GM21526 (cell line): Measurements from ENCODE around the gene ARHGEF19.

Source experiments
- ATAC-seq: cut with Tn5 transposase; IDR thresholded peaks from one replicate; pipeline ENCODE4 v1.9.1; 2021; ENCODE audit warnings: moderate library complexity; ENCODE audit not compliant: unreplicated experiment, low FRiP score

The ARHGEF19 gene

DNA sequence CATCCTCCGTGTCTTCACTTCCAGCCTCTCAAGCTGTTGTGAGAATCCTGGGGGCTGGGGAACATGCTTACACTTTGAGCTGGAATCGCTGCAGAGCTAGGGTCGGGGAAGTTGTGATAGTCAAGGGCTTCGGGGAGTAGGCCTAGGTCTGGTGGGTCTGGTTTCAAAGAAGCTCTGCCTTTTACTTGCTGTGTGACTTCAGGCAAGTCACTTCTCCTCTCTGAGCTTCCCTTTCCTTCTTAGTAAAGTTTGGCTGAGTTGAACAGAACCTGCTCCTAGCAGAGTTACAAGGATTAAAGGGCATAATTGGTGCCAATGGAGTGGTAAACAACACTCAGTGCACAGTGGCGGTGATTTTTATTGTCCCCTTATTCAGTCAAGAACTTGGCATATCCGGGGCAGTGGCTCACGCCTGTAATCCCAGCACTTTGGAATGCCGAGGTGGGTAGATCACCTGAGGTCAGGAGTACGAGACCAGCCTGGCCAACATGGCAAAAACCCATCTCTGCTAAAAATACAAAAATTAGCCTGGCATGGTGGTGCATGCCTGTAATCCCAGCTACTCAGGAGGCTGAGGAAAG, 25.7 kb downstream of the ARHGEF19 start:
- ATAC-seq, result no peak

DNA sequence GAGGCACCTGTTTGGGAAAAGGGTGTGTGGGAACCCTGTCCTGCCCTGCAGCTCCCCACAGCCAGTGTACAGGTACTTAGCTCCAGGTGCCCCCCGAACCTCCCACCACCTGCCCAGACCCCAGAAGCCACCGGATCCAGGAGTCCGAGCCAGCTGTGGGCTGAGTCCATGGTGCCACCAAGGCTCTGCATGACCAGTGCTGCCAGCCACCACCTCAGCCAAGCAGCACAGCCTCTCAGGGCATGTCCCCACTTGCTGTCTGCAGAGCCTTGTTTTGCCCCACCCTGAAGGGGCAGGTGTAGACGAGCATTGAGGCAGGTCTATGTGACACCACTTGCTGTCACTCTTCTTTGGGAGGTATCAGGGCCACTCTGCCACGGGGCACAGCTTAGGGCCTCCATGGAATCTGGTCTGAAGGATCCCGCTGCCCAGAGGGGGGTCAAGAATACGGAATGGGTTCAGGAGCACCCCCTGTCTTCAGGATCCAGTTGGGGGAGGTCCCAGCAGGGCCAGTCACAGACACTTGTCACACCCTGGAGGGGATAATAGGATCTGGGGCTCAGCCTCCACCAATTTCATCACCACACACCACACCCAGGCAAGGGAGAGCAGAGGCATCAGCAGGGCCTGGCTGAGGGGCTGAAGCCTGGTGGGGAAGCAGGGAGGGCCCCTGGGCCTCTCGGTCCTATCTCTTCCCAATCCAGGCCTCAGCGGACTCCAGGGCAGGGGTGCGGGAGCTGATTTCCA, 27.7 kb downstream of the ARHGEF19 start:
- no peak for ATAC-seq

DNA sequence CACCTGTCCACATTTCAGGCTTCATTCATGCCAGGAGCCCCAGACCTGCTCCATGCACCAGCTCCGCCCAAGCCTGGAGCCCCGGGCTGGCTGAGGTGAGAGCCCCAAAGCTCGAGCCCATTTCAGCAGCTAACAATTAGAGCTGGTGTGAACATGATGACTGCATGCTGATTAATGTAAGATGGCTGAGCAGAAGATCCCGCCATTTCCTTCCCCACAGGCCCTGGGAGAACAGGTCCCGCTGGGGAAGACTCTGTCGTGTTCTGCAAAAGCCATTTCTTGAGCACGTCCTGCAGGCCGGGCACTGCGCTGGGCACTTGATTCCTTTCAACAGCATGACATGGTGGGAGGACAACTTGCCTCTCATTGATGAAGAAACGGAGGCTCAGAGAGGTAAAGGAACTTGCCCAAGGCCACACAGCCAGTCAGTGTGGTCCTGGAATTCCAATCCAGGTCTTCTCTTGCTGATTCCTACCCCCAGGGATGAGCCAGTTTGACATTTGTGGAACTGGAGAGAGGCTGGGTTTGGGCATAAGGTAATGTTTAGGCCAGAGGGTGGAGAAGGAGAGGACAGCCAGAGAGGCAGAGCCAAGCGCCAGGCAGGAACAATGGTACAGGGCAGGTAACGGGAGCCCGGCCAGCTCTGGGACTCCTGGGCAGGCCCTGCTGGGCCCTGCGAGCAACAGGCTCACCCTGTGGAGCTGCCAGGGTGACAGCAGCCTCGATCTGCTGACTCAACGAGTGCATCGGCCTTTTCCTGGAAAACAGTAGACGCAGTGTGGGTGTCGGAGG, 28.5 kb downstream of the ARHGEF19 start:
- ATAC-seq, result no peak

DNA sequence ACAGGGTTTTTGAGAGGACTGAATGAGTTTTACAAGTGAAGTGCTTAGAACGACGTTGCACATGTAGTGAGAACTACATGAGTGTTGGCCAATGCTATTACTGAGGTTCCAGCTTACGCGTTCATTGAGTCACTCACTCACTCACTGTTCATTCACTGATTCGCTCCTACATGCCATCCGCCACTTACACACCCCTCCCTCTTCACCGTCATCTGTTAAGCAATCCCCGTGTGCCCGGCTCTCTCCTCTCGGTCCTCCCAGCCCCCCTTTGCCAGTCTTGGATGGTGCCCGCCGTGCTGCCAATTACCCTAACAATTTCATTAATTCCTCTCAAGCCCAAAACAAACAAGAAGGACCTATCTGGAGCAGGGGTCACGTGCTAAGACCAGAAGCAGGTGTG, 29.3 kb downstream of the ARHGEF19 start:
- ATAC-seq, result no peak

DNA sequence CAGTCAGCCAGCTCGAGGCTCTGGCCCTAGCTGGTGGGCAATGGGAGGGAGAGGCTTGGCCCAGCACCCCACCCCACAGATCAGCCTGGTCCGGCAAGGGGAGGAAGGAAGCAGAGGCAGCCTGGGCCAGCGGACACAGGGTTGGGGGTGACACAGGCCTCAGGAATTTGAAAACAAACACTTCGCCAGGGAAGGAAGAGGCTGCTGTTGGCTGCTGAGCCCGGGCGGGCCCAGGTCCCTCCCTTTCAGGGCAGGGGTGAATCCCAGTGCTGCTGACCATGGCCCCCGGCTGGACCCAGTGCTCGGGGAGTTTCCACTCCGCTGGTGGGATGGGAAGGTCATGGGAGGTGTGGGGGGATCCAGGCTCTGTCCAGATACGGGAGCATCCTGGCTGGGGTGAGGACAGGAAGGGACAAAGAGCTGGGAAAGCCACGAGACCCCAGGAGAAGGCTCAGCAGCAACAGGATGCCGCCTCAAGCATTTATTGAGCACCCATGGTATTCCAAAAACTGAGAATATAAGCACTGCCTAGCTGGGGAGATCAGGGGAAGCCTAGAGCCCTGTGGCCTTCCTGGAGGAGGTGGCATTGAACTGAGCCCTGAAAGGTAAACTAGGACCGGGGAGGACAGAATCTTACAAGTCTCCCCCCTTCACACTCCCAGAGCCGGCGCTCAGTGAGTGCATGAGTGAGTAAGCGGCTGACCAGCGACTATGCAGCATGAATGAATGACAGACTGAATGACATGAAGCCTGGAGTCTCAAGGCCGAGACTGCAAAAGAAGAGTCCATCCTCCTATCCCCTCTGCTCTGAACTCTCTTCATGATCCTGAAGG, 30.3 kb downstream of the ARHGEF19 start:
- no peak for ATAC-seq

DNA sequence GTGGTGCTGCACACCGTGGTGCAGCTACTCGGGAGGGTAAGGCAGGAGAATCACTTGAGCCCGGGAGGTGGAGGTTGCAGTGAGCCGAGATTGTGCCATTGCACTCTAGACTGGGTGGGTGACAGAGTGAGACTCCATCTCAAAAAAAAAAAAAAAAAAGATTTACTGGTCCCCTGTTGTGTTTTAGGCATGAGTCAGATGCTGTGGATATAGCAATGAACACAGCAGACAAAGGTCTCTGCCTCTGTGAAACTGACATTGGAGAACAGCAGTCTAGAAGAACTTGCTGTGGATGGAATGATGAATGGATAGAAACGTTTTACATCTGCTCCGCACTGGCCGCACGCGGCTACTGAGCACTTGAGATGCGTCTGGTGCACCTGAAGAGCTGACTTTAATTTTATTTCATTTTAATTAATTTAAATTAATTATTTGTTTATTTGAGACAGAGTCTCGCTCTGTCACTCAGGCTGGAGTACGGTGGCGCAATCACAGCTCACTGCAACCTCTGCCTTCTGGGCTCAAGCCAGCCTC, 32.1 kb downstream of the ARHGEF19 start:
- ATAC-seq, result no peak

DNA sequence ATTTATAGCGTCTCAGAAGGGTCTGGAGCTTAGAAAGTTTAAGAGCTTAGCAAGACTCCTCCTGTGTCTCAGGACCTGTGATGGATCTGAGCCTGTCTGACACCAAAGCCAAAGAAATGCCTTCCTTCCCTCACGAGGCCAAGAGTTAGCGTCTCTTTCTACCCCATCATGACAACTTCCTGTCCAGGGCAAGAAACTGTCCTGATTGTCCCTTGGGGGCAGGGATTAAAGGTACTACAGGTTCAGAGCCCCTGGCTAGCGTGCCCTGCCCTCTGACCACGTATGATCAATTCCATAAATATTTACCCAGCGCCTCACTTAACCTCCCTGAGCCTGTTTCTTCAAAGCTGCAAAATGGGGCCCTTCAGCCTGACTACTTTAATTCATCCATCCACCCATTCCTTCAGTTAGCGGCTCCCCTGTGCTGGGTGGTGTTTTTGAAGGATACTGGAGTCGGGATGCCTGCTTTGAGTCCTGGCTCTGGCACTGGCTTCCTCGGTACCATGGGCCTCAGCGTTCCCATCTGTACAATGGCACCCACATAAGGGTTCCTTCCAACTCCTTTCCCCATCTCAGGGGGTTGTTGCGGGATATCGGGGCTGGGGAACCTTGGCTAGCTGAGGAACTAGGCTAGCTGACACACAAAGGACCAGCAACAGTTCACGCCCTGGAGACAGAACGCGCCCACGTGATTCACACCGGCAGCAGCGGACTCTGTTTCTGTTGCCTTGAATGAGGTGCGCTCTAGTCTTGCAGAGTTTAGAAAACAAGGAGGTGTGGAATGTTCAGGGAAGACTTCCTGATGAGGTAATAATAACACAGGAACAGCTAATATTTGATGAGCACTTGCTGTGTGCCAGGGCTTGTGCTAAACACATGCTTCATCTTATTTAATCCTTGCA, 33.6 kb downstream of the ARHGEF19 start:
- ATAC-seq, result no peak

DNA sequence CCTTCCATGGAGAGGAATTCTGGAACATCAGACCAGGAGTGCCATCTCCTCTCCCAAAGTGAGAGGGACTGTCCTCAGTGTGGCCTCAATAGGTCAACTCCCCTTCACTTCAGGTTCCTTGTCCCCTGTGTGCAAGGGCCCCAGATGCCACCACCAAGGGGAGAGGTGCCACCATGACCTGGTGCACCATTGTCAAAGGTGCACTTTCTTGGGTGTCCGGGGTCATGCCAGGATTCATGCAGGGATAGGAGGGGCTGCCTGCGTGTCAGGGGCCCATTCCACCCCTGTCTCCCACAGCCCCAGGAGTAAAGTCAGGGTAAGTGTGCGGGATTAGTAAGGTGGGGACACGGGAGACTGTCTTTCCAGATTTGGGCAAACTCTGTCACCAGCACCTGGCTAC, 35.1 kb downstream of the ARHGEF19 start:
- ATAC-seq, result no peak

DNA sequence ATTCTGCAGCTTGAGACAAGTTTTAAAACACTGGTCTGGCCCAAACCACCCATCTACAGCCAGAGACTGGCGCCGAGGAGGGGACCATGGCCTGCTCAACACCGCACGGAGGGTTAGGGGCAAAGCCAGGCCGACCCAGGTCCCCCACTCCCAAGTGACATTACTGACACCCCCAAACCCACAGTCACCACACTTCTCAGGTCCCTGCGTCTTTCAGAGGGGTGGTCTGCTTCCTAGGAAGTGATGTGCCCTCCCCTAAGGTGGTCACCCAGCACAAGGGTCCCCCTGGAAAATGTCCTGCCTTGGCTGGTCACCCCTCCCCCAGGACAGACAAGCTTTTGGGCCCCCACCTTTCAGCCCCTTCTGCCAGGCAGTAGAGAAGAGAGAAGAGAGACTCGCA, 35.8 kb downstream of the ARHGEF19 start:
- ATAC-seq, result no peak

DNA sequence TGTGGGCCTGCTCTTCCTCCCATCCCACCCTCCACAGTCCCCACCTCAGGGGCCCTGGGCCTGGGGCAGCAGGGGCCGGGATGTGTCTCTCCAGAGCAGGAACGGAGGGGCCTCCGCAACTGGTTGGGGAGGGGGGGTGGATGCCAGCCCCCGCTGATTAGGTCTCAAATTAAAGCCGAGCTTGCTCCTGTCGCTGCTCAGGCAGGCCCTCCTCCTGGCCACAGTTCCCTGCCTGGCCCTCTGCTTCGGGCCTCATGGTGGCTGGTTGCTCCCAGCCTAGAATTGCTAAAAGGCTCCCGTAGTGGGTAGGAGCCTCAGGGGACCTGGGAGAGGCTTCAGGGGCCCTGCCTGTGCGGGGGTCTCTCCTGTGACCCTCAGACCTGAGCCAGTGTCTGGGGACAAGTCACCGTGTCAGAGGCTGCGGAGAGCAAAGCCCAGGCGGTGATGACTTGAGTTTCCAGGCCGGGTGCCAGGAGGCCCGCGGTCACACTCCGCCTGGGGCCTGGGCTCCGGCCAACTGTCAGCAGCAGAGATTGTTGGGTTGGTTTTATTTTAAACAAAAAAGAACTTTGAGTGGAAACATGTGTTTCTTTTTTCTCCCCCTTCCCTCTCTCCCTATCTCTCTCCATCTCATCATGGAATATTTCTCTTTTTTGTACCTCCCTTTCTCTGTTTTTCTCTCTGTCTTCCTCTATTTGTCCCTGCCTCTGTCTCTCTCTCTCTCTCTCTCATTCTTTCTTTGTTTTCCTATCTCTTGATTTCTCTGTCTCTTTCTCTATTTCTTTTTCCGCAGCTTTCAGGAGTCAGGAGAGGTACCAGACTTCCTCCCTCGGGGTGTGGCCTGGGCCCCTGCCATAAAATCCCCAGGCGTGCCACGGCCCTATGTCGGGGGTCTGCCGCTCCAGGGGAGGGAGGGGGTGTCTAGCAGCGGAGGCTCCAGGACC, 36.6 kb downstream of the ARHGEF19 start:
- no peak for ATAC-seq

DNA sequence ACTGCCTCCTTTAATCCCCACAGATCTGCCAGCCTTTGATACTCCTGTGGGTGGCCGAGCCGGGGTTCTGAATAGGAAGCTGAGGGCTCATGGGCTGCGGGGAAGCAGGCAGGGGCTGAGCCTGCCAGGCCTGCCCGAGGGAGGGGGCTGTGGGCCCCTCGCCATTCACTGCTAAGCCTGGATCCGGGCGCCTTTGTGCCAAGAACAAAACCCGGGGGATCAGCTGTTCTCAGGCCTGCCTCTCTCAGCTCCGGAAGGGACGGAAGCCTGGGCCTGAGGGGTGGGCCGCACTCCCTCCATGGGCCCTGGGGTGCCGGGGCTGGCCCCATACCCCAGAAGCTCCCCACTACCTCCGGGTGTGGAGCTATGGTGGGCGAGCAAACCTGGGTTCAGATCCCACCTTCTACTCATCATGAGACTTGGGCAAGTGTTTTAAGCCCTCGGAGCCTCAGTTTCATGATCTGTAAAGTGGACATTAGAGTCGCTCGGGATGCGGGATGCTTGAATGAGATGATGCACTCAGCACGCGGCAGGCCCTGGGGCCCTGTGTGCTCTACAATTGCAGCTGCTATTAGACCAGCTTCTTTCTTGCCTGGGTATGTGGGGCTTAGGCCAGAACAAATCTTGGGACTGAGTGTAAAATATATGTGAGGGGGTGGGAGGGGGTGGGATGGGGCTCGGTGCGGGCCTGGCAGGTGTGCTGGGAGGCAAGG, 37.4 kb downstream of the ARHGEF19 start:
- ATAC-seq, result no peak

DNA sequence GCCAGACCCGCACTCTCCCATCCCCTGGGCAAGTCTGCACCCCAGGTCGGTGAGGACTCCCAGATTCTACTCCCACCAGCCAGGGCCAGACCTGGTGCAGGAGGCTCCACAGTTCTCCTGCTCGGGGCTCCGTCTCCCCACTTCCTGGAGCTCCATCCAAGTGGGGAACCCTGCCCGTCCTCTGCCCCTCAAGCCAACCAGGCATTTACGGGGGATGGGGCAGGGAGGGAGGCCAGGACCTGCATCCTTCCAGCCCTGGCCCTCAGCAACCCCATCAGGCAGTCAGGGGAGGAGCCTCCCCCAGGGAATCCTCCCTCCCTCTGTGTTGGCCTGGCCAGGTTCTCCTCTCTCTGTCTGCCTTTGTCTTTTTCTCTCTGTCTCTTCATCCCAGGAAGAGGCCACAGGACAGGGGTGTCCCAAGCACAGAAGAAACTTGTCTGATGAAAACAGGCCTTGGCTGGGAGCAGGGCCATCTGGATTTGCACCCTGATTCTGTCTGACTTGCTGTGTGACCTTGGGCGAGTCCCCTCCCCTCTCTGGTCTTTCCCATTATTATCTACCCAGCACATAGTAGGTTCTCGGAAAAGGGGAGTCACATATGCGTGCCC, 38.1 kb downstream of the ARHGEF19 start:
- no peak for ATAC-seq

DNA sequence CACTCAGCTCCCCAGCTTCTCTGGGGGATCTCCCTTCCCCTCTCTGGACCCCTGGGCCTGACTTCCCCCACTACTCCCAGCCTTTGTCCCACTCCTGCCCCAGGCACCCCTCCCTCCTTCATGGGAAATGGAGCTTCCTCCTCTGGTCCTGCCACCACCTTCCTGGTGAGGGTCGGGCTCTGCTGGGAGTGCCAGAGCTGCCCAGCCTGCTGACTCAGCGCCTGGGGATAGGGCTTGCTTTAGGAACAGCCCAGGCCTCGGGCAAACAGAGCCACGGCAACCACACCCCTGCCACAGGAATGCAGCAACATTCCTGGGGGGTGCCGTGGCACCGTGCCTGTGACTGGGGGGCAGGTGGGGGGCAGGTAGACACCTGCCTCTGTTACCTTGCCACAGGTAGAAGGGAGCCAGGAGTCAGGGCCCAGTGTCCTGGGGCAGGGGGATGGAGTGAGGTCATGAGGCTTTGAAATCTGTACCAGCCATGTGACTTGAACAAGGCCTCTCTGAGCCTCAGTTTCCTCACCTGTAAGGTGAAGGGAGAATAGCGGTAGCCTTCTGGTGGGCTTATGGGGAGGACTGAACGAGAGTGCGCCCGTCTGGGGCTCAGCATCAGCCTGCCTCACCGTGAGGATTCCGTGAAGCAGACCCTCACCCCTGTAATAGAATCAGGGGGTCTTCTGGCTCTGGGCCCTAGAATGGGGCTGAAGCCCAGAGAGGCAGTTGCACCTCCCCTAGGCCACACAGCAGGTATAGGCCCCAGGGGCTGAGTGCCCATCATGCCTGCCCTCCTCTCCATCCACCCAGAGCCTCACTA, 38.8 kb downstream of the ARHGEF19 start:
- ATAC-seq, result no peak

DNA sequence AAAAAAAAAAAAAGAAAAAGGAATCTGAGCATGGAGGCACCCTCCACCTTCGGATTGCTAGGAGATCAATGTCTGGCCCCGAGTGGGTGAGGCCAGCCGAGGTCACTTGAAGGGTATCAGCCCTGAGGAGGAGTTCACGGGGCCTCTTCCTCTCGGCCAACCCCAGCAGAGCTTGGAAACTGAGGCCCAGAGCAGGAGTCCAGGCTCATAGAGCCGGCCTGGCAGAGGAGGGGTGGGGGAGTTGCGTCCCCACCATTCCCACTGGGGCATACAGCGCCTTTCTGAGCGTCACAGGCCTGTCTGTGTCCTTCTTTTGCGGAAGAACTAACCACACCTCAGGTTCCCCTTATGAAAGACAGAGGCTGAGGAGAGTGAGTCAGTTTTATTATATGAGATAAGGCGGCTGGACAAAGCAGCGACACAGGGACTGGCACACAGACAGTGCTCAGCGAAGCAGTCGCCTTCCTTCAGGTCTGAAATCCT, 39.4 kb downstream of the ARHGEF19 start:
- ATAC-seq, result no peak

DNA sequence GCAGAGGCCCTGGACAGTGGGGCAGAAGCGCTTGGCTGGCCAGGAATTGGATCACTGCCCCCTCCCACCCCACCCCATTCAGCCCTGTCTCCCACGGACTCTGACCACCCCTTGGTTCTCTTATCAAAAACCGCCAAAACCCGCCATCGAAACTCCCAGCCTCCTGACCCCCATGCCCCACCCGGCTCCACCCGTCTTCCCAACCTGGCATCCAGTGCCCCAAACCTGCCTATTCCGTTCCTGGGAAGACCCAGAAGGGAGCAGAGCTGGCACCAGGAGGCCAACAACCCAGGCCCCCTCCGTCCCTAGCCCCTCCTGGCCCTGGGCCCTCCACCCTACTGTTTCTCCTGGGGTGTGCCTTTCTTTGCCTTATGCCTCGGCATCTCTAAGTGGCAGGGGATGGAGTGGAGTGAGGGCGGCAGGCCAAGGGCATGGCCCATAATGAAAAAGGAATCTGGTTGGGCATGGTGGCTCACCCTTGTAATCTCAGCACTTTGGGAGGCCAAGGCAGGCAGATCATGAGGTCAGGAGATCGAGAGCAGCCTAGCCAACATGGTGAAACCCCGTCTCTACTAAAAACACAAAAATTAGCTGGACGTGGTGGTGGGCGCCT, 40.1 kb downstream of the ARHGEF19 start:
- no peak for ATAC-seq
